ENCODE results near the gene FXR2. TPM values are rescaled to one million over a fixed set of nuclear protein-coding genes. Genes with fewer than 3 reads are reported as not detected.

The FXR2 gene
- total and polyA plus RNA-seq, 10 of the 15 experiments (the other 5 are each of a cell fraction or from before 2014, with no cell fraction given): 1.6 to 33.3 (median 22.0) TPM

GRCh38 chr17:7631398-7632380, 17.0 kb upstream of the FXR2 start:
- H3K27ac ChIP-seq (ENCODE audit: control insufficient read depth, insufficient read depth): no peak overlapping the region
- H3K27me3 ChIP-seq (replicated peaks in 1 of 2; ENCODE audit: control insufficient read depth in 2 of 2, insufficient read depth in 2 of 2, low read length in 1 of 2): no peaks in the 10 kb centered on the region
- POLR2A ChIA-PET: interaction anchor here (0.5 to 3.9 kb wide), 4 partner anchors 47 to 271 kb away, joined by 3 to 22 read pairs (median 5); partner anchors contain the start of genes MPDU1, TP53 and WRAP53
- CTCF ChIA-PET: interaction anchor here (0.6 to 8.2 kb wide), 17 partner anchors 10 to 169 kb away, joined by 3 to 128 read pairs (median 4); partner anchors contain the start of genes TP53 and WRAP53
- DNase-seq (ENCODE audit: low read depth, low spot score) (no peak), FAIRE-seq (no peak), ATAC-seq (no peak)
- RAD21 ChIA-PET (ENCODE audit: unreplicated experiment): interaction anchor here (1.0 to 2.0 kb wide), 2 partner anchors 16 to 55 kb away, joined by 3 to 30 read pairs; partner anchors contain the start of genes TP53 and WRAP53
- no peaks in the 10 kb centered on the region for H3K36me3 ChIP-seq (ENCODE audit: control insufficient read depth in 2 of 2, insufficient read depth in 2 of 2, low read length in 1 of 2)
- 37% methylated on average over 11 of the region's 11 CpGs for WGBS (ENCODE audit: insufficient coverage, insufficient replicate concordance, low lambda C conversion rate, missing lambda C conversion rate)
- no peak overlapping the region for H3K4me3 ChIP-seq
- intact Hi-C loops (cut with micrococcal nuclease; ENCODE audit: unreplicated experiment): loop anchor here (5.0 kb wide), 1 partner anchor 46 kb away; no protein-coding TSS in a partner anchor
- in situ Hi-C loops (cut with MboI): no loop called here
- peaks cover 1% of the 10 kb centered on the region for H3K4me1 ChIP-seq (ENCODE audit: control insufficient read depth, insufficient read depth, low read length)
- H3K9me3 ChIP-seq (replicated peaks; ENCODE audit: control insufficient read depth, insufficient read depth, low read length): no peaks in the 10 kb centered on the region
- no peaks in the 10 kb centered on the region for H4K20me1 ChIP-seq (ENCODE audit: control insufficient read depth, insufficient read depth)
- H3K4me2 ChIP-seq (ENCODE audit: control insufficient read depth, insufficient read depth): no peak overlapping the region
- TF ChIP-seq NR2C1 (IDR thresholded peaks at IDR 0.05): no peak
- TF ChIP-seq PRDM15 (CRISPR knock-in tag; IDR thresholded peaks at IDR 0.05): no peak
- no peak for TF ChIP-seq JUNB (IDR thresholded peaks at IDR 0.05)
- no peak for TF ChIP-seq LARP7 (IDR thresholded peaks at IDR 0.05)
- H3K9ac ChIP-seq (ENCODE audit: control insufficient read depth, insufficient read depth, low read length): no peak overlapping the region
- SMC1A ChIA-PET (ENCODE audit: uncharacterized antibody, unreplicated experiment): interaction anchor here (0.6 to 1.7 kb wide), 3 partner anchors 54 to 528 kb away, joined by 3 to 20 read pairs (median 8); partner anchors contain the start of genes TP53 and WRAP53
- no TSS peak for BruUV-seq (replicated peaks)
- no peak overlapping the region for H2AFZ ChIP-seq (ENCODE audit: control insufficient read depth, low read depth, low read length)
- H3K79me2 ChIP-seq (ENCODE audit: control insufficient read depth, insufficient read depth, low read length): peaks cover 2% of the 10 kb centered on the region
